SK-N-SH (cell line): Measurements from ENCODE around the gene XRCC3. TPM values are rescaled to one million over a fixed set of nuclear protein-coding genes. Genes with fewer than 3 reads are reported as not detected.

ENCODE experiments used
- CTCF ChIA-PET: fragments of 300-600, 350-600 bp; formaldehyde crosslinking; extraction: SDS; loops from one replicate; lab custom pipeline; 2021; lab: Yijun Ruan, JAX
- POLR2A ChIA-PET: fragments of 350-600 bp; sonication (Branson Sonifier 250); formaldehyde crosslinking; extraction: SDS; loops from one replicate; lab custom pipeline; 2020; ENCODE audit warnings: antibody characterized with exemption, inconsistent platforms; lab: Yijun Ruan, JAX
- DNase-seq: peaks from one replicate; pipeline ENCODE4 v3.0.0; 2012
- H2AFZ ChIP-seq: fragments of 200-600 bp; sonication (generic); 2 replicates; pipeline ENCODE4 v1.8.1; 2016; ENCODE audit warnings: antibody characterized with exemption, mild to moderate bottlenecking, low read depth
- H3F3A ChIP-seq: fragments of 200-600 bp; sonication (generic); replicated peaks from 2 replicates; pipeline ENCODE3; 2016; ENCODE audit warnings: antibody characterized with exemption, mild to moderate bottlenecking; ENCODE audit not compliant: insufficient read depth
- H3K27ac ChIP-seq, 2 experiments: fragments of 200-500 bp in 1 of 2; fragments of 200-600 bp in 1 of 2; sonication (Bioruptor generic) in 1 of 2; sonication (generic), shearing (Covaris generic) in 1 of 2; 2 replicates each; pipeline versions ENCODE4 v1.5.1 to v1.6.1; 2014 to 2016; ENCODE audit warnings: low read depth in 2 of 2, inconsistent platforms in 1 of 2, low read length in 1 of 2, mild to moderate bottlenecking in 1 of 2, mixed read lengths in 1 of 2
- H3K27me3 ChIP-seq: fragments of 200-600 bp; sonication (generic), shearing (Covaris generic); 2 replicates; pipeline ENCODE4 v1.6.1; 2016; ENCODE audit warnings: mixed run types; ENCODE audit not compliant: insufficient read depth
- H3K36me3 ChIP-seq, 2 experiments: fragments of 200-500 bp in 1 of 2; fragments of 200-600 bp in 1 of 2; sonication (Bioruptor generic) in 1 of 2; sonication (generic) in 1 of 2; replicated peaks in 1 of 2; 2 replicates each; pipeline versions ENCODE3 to v1.5.1; 2014 to 2016; ENCODE audit warnings: low read length in 1 of 2, mild to moderate bottlenecking in 1 of 2; ENCODE audit not compliant: insufficient read depth in 2 of 2, control insufficient read depth in 1 of 2
- H3K4me1 ChIP-seq, 2 experiments: fragments of 200-500 bp in 1 of 2; fragments of 200-600 bp in 1 of 2; sonication (Bioruptor generic) in 1 of 2; sonication (generic), shearing (Covaris generic) in 1 of 2; 2 replicates each; pipeline versions ENCODE4 v1.5.1 to v1.6.1; 2014 to 2016; ENCODE audit warnings: low read depth in 1 of 2, low read length in 1 of 2, mixed run types in 1 of 2; ENCODE audit not compliant: insufficient read depth in 2 of 2, control insufficient read depth in 1 of 2
- H3K4me2 ChIP-seq: fragments of 200-600 bp; sonication (generic), shearing (Covaris generic); 2 replicates; pipeline ENCODE4 v1.6.1; 2017; ENCODE audit warnings: mixed run types
- H3K4me3 ChIP-seq, 2 experiments: fragments of 200-500 bp in 1 of 2; fragments of 200-600 bp in 1 of 2; sonication (Bioruptor generic) in 1 of 2; sonication (generic), shearing (Covaris generic) in 1 of 2; 2 replicates each; pipeline versions ENCODE4 v1.5.1 to v1.8.1; 2014 to 2016; ENCODE audit warnings: low read depth in 2 of 2, inconsistent platforms in 1 of 2, low read length in 1 of 2, mild to moderate bottlenecking in 1 of 2, mixed read lengths in 1 of 2, moderate library complexity in 1 of 2
- H3K79me2 ChIP-seq: fragments of 200-600 bp; sonication (generic); 2 replicates; pipeline ENCODE4 v1.8.1; 2017; ENCODE audit warnings: mild to moderate bottlenecking; ENCODE audit not compliant: insufficient read depth
- H3K9ac ChIP-seq: fragments of 200-600 bp; sonication (generic); 2 replicates; pipeline ENCODE4 v1.6.1; 2017; ENCODE audit warnings: mixed run types
- H3K9me2 ChIP-seq: fragments of 200-600 bp; sonication (generic); 2 replicates; pipeline ENCODE4 v1.6.1; 2017; ENCODE audit warnings: mixed run types
- H3K9me3 ChIP-seq: fragments of 200-600 bp; sonication (generic); 2 replicates; pipeline ENCODE4 v1.6.1; 2017; ENCODE audit warnings: mixed run types, mild to moderate bottlenecking, moderate library complexity
- H4K20me1 ChIP-seq: fragments of 200-600 bp; sonication (generic); 2 replicates; pipeline ENCODE4 v1.6.1; 2017; ENCODE audit warnings: mild to moderate bottlenecking, mixed run types; ENCODE audit not compliant: insufficient read depth
- CHD2 ChIP-seq: fragments of 150-350 bp; IDR thresholded peaks from 2 replicates; pipeline ENCODE4 v1.6.1; 2018; ENCODE audit warnings: low read length; ENCODE audit not compliant: partially characterized antibody
- ELF1 ChIP-seq: IDR thresholded peaks from 2 replicates; pipeline ENCODE4 v1.4.0; 2012
- EP300 ChIP-seq, 2 experiments: IDR thresholded peaks; 2 replicates each; pipeline versions ENCODE4 v1.4.0 to v1.6.1; 2012; ENCODE audit warnings: borderline replicate concordance in 1 of 2, low read depth in 1 of 2, low read length in 1 of 2
- EZH2phosphoT487 ChIP-seq: fragments of 200-600 bp; sonication (generic); IDR thresholded peaks from 2 replicates; pipeline ENCODE4 v1.6.1; 2017; ENCODE audit warnings: low read depth, mixed run types, mild to moderate bottlenecking, antibody characterized with exemption, moderate library complexity, borderline replicate concordance
- FOXJ3 ChIP-seq: sonication (generic); formaldehyde crosslinking; IDR thresholded peaks from 2 replicates; pipeline ENCODE4 v1.5.1; 2020; ENCODE audit warnings: mild to moderate bottlenecking, missing genetic modification reagents
- FOXM1 ChIP-seq: IDR thresholded peaks from 2 replicates; pipeline ENCODE4 v1.4.0; 2012; ENCODE audit warnings: low read depth, mild to moderate bottlenecking
- GABPA ChIP-seq: IDR thresholded peaks from 2 replicates; pipeline ENCODE4 v1.4.0; 2012; ENCODE audit warnings: low read depth, mild to moderate bottlenecking
- GATA2 ChIP-seq: sonication (generic); formaldehyde crosslinking; IDR thresholded peaks from 2 replicates; pipeline ENCODE4 v1.5.0; 2020; ENCODE audit warnings: mild to moderate bottlenecking, missing genetic modification reagents
- MEF2A ChIP-seq: IDR thresholded peaks from 2 replicates; pipeline ENCODE4 v1.4.0; 2012; ENCODE audit warnings: low read depth, borderline replicate concordance
- MXI1 ChIP-seq: IDR thresholded peaks from 2 replicates; pipeline ENCODE4 v1.6.1; 2012; ENCODE audit warnings: mild to moderate bottlenecking, low read depth, low read length, improper control_type of control experiment
- NRF1 ChIP-seq: IDR thresholded peaks from 2 replicates; pipeline ENCODE4 v1.6.1; 2012; ENCODE audit warnings: low read depth, mild to moderate bottlenecking, low read length
- RCOR1 ChIP-seq: fragments of 150-350 bp; IDR thresholded peaks from 2 replicates; pipeline ENCODE4 v1.6.1; 2017; ENCODE audit warnings: antibody characterized with exemption, low read length
- REST ChIP-seq: IDR thresholded peaks from 2 replicates; pipeline ENCODE4 v1.6.1; 2012; ENCODE audit warnings: mild to moderate bottlenecking, low read depth, low read length, moderate library complexity
- RFX5 ChIP-seq: IDR thresholded peaks from 2 replicates; pipeline ENCODE4 v1.6.1; 2012; ENCODE audit warnings: mild to moderate bottlenecking, improper control_type of control experiment, low read length
- RXRA ChIP-seq: IDR thresholded peaks from 2 replicates; pipeline ENCODE4 v1.4.0; 2012; ENCODE audit warnings: low read depth, mild to moderate bottlenecking, borderline replicate concordance
- SMC3 ChIP-seq: IDR thresholded peaks from 2 replicates; pipeline ENCODE4 v1.6.1; 2012; ENCODE audit warnings: low read depth, low read length, improper control_type of control experiment
- TAF1 ChIP-seq: IDR thresholded peaks from 2 replicates; pipeline ENCODE4 v1.6.1; 2012; ENCODE audit warnings: low read depth, mild to moderate bottlenecking, low read length, moderate library complexity, borderline replicate concordance
- TEAD4 ChIP-seq: IDR thresholded peaks from 2 replicates; pipeline ENCODE4 v1.4.0; 2012; ENCODE audit warnings: mild to moderate bottlenecking, borderline replicate concordance; ENCODE audit not compliant: insufficient read depth
- USF2 ChIP-seq: fragments of 150-350 bp; IDR thresholded peaks from 2 replicates; pipeline ENCODE4 v1.6.1; 2017; ENCODE audit warnings: antibody characterized with exemption, low read length, low read depth, borderline replicate concordance
- ZBTB33 ChIP-seq: IDR thresholded peaks from 2 replicates; pipeline ENCODE4 v1.4.0; 2012; ENCODE audit warnings: low read depth, borderline replicate concordance
- WGBS: methylation state at CpG from one replicate; pipeline ENCODE4 v1.1.6; 2017; ENCODE audit warnings: low lambda C conversion rate; 5-methylcytosine and 5-hydroxymethylcytosine counted together
- polyA plus RNA-seq, 3 experiments: library from polyadenylated mRNA; depleted of rRNA; stranded (reverse); fragments of >200 nt; gene quantifications; 2 replicates each; pipeline ENCODE4 v1.2.3, GENCODE V29; 2012

Gene XRCC3
- polyA plus RNA-seq, 1 of the 3 experiments (the other 2 are of a cell fraction): 11.7 TPM

GRCh38 chr14:103742499-103743255, 27.4 kb upstream of the XRCC3 start:
- Histone ChIP-seq H3K9ac (no peak overlapping the region), H3K9me3 (no peaks in the 10 kb centered on the region), H3F3A (no peaks in the 10 kb centered on the region), H3K4me2 (no peak overlapping the region), H3K79me2 (no peaks in the 10 kb centered on the region), H2AFZ (no peak overlapping the region)
- WGBS: 95% methylated on average over 11 of the region's 14 CpGs
- CTCF ChIA-PET: no interaction called here
- DNase-seq: no peak
- POLR2A ChIA-PET: no interaction called here
- TF ChIP-seq RCOR1 (no peak), MXI1 (no peak), ZBTB33 (no peak), GATA2 (CRISPR knock-in tag) (no peak), ELF1 (no peak), RFX5 (no peak), MEF2A (no peak), EP300 (IDR thresholded peaks at IDR 0.05; ENCODE audit: borderline replicate concordance in 1 of 2, low read depth in 1 of 2, low read length in 1 of 2) (no peak), REST (no peak), USF2 (no peak), CHD2 (no peak), FOXJ3 (CRISPR knock-in tag) (no peak), RXRA (no peak), TAF1 (no peak), NRF1 (no peak), TEAD4 (no peak), EZH2phosphoT487 (no peak), FOXM1 (no peak), SMC3 (no peak), GABPA (no peak)
- TF ChIP-seq, all 33 proteins: peak for 0
- no peaks in the 10 kb centered on the region for H3K27me3 ChIP-seq
- no peaks in the 10 kb centered on the region; a peak in 1 of 4 replicates for H3K4me1 ChIP-seq
- peaks cover 0 to 18% of the 10 kb centered on the region in 2 experiments for H3K36me3 ChIP-seq
- H3K27ac ChIP-seq: no peak overlapping the region
- H4K20me1 ChIP-seq: no peaks in the 10 kb centered on the region
- H3K9me2 ChIP-seq: no peaks in the 10 kb centered on the region
- H3K4me3 ChIP-seq: no peak overlapping the region
